Testis (tissue), 2 donors: ENCODE data around the gene KIF9.

Experiments used
- CTCF ChIP-seq, 3 experiments: fragments of 450-650 bp in 2 of 3; fragments of 200-600 bp in 1 of 3; sonication (generic) in 1 of 3; IDR thresholded peaks; one replicate each; pipeline ENCODE4 v1.5.1; 2016 to 2019; ENCODE audit warnings: antibody characterized with exemption in 3 of 3, mild to moderate bottlenecking in 2 of 3, moderate library complexity in 1 of 3
- POLR2A ChIP-seq: fragments of 450-650 bp; IDR thresholded peaks from one replicate; pipeline ENCODE4 v1.6.1; 2017; ENCODE audit warnings: antibody characterized with exemption, mild to moderate bottlenecking, moderate library complexity

- TF ChIP-seq CTCF (IDR thresholded peaks at IDR 0.05) (no peak), POLR2A (no peak)
Measured at GRCh38 chr3:47280519-47280918, 2.1 kb downstream of the KIF9 start.
